Panc1 (cell line): Measurements from ENCODE around the gene SH2D3C.

Source experiments
- CTCF ChIP-seq: fragments of 450-650 bp; IDR thresholded peaks from 2 replicates; pipeline ENCODE4 v1.5.1; 2017; ENCODE audit warnings: mild to moderate bottlenecking
- POLR2AphosphoS5 ChIP-seq: IDR thresholded peaks from 2 replicates; pipeline ENCODE4 v1.6.1; 2012; ENCODE audit warnings: mild to moderate bottlenecking, low read depth, low read length, moderate library complexity
- REST ChIP-seq, 2 experiments: IDR thresholded peaks; 2 replicates each; pipeline ENCODE4 v1.6.1; 2011 to 2012; ENCODE audit warnings: low read depth in 2 of 2, control low read depth in 1 of 2, low read length in 1 of 2, mild to moderate bottlenecking in 1 of 2, moderate library complexity in 1 of 2; ENCODE audit not compliant: insufficient read depth in 1 of 2
- SIN3A ChIP-seq: IDR thresholded peaks from 2 replicates; pipeline ENCODE4 v1.6.1; 2012; ENCODE audit warnings: low read depth, mild to moderate bottlenecking, low read length, moderate library complexity, borderline replicate concordance; ENCODE audit not compliant: insufficient read depth
- TCF7L2 ChIP-seq: IDR thresholded peaks from 2 replicates; pipeline ENCODE4 v1.6.1; 2011; ENCODE audit warnings: mild to moderate bottlenecking, low read depth, low read length, inconsistent platforms

GRCh38 chr9:127812011-127812410 lies 33.5 kb upstream of the SH2D3C start:
- TF ChIP-seq CTCF (no peak), POLR2AphosphoS5 (no peak), TCF7L2 (no peak), REST (IDR thresholded peaks at IDR 0.05; ENCODE audit: insufficient read depth in 1 of 2, low read depth in 2 of 2, low read length in 1 of 2) (no peak), SIN3A (no peak)
